HCT116 (cell line): ENCODE data around the gene TTC27.

Experiments used
- CEBPB ChIP-seq: IDR thresholded peaks from 2 replicates; pipeline ENCODE4 v1.6.1; 2012; ENCODE audit warnings: low read depth
- EGR1 ChIP-seq: IDR thresholded peaks from 2 replicates; pipeline ENCODE4 v1.6.1; 2012; ENCODE audit warnings: low read depth
- EZH2 ChIP-seq: fragments of 200-600 bp; sonication (generic); IDR thresholded peaks from 2 replicates; pipeline ENCODE4 v1.6.1; 2017; ENCODE audit warnings: antibody characterized with exemption, mixed run types
- JUND ChIP-seq: IDR thresholded peaks from 2 replicates; pipeline ENCODE4 v1.6.1; 2012
- POLR2A ChIP-seq: IDR thresholded peaks from 2 replicates; pipeline ENCODE4 v1.7.0; 2011; ENCODE audit warnings: borderline replicate concordance; ENCODE audit not compliant: insufficient read depth, insufficient read length; ENCODE audit errors: extremely low read depth
- POLR2AphosphoS5 ChIP-seq: IDR thresholded peaks from 2 replicates; pipeline ENCODE4 v1.6.1; 2011; ENCODE audit warnings: mild to moderate bottlenecking, low read depth, low read length, moderate library complexity
- RAD21 ChIP-seq: IDR thresholded peaks from 2 replicates; pipeline ENCODE4 v1.6.1; 2012; ENCODE audit warnings: low read depth, mild to moderate bottlenecking
- SP1 ChIP-seq: IDR thresholded peaks from 2 replicates; pipeline ENCODE4 v1.6.1; 2012; ENCODE audit warnings: low read depth
- SRF ChIP-seq: IDR thresholded peaks from 2 replicates; pipeline ENCODE4 v1.6.1; 2012; ENCODE audit warnings: low read depth
- ZFX ChIP-seq: fragments of 450-650 bp; IDR thresholded peaks from 2 replicates; pipeline ENCODE4 v1.6.1; 2017
- TF ChIP-seq, protein P1 (sequence below), 3 experiments: fragments of 200-600 bp in 1 of 3; sonication (generic) in 1 of 3; IDR thresholded peaks in 2 of 3; conservative IDR thresholded peaks in 1 of 3; 2 replicates each; pipeline ENCODE4 v1.5.1; 2012 to 2017; ENCODE audit warnings: low read depth in 2 of 3, low read length in 2 of 3, antibody characterized with exemption in 1 of 3, borderline replicate concordance in 1 of 3, control low read depth in 1 of 3, mild to moderate bottlenecking in 1 of 3, mixed read lengths in 1 of 3, mixed run types in 1 of 3, moderate library complexity in 1 of 3; ENCODE audit not compliant: insufficient read depth in 1 of 3
- TF ChIP-seq, protein P2 (sequence below): IDR thresholded peaks from 2 replicates; pipeline ENCODE4 v1.6.1; 2012
- TF ChIP-seq, protein P3 (sequence below): IDR thresholded peaks from 2 replicates; pipeline ENCODE4 v1.6.1; 2012

DNA sequence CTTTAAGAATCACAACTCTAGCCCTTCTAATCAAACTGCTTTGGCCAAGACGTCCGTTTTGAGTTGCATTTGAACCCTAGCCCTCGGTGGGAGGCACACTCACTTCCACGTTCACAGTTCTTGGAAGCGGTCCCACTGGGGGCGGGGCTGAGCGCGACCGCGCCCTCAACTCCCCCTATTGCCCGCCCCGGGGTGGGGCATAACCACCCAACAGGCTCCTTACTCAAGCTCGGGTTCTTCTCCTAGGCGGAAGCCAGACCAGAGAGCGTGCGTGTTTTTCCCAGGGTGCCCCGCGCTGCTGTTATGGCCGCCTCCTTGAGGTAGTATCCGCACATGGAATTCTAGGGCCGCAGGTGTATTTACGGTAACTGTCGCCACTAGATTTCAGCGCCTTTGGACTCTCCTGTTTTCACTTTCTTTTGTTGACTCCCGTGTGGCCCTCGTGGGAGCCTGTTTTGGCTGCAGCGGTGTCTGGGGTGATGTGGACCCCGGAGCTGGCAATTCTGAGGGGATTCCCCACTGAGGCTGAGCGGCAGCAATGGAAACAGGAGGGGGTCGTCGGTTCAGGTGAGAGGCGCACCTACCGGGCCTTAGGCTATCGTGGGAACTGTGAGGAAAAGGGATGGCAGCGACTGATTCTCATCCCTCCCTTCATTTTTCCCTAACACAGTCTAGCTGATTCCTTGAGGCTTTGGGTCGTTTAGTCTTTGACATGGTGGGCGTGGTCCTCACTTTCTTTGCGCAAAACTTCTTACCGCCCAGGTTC lies at the start of gene TTC27:
- TF ChIP-seq POLR2A = peak; percentile 65
- TF ChIP-seq, protein P1, sequence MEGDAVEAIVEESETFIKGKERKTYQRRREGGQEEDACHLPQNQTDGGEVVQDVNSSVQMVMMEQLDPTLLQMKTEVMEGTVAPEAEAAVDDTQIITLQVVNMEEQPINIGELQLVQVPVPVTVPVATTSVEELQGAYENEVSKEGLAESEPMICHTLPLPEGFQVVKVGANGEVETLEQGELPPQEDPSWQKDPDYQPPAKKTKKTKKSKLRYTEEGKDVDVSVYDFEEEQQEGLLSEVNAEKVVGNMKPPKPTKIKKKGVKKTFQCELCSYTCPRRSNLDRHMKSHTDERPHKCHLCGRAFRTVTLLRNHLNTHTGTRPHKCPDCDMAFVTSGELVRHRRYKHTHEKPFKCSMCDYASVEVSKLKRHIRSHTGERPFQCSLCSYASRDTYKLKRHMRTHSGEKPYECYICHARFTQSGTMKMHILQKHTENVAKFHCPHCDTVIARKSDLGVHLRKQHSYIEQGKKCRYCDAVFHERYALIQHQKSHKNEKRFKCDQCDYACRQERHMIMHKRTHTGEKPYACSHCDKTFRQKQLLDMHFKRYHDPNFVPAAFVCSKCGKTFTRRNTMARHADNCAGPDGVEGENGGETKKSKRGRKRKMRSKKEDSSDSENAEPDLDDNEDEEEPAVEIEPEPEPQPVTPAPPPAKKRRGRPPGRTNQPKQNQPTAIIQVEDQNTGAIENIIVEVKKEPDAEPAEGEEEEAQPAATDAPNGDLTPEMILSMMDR (IDR thresholded peaks at IDR 0.05 in 2 of 3, conservative IDR thresholded peaks at IDR 0.05 in 1 of 3; ENCODE audit: borderline replicate concordance in 1 of 3, insufficient read depth in 1 of 3, low read depth in 2 of 3, low read length in 2 of 3) = no peak
- TF ChIP-seq, protein P2, sequence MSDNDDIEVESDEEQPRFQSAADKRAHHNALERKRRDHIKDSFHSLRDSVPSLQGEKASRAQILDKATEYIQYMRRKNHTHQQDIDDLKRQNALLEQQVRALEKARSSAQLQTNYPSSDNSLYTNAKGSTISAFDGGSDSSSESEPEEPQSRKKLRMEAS = peak; percentile 98
- TF ChIP-seq, protein P3, sequence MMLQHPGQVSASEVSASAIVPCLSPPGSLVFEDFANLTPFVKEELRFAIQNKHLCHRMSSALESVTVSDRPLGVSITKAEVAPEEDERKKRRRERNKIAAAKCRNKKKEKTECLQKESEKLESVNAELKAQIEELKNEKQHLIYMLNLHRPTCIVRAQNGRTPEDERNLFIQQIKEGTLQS = no peak
- no peak for TF ChIP-seq EZH2
- TF ChIP-seq CEBPB = no peak
- no peak for TF ChIP-seq SP1
- TF ChIP-seq ZFX = peak; percentile 49; the same call in 1 of the 2 replicates
- peak; percentile 91 for TF ChIP-seq POLR2AphosphoS5
- TF ChIP-seq JUND = no peak
- TF ChIP-seq SRF = no peak
- no peak for TF ChIP-seq EGR1
- TF ChIP-seq RAD21 = no peak
